NCI-H69 (cell line): ENCODE results near the gene DYNLT2B.
"Not testable (repeated sequence)": the region's sequence is repeated elsewhere in the genome, so short reads cannot be mapped to it uniquely, and the experiment has no call there.

Source experiments
- DNase-seq: peaks from one replicate; lab custom pipeline; 2025; lab: John Stamatoyannopoulos, UW

DYNLT2B gene

GRCh38 chr3:196272826-196273225, 45.2 kb downstream of the DYNLT2B start:
- DNase-seq: no peak

- no peak for DNase-seq
Observed at GRCh38 chr3:196270499-196270898, 47.5 kb downstream of the DYNLT2B start.

- peak; percentile 68 for DNase-seq
Observed at GRCh38 chr3:196268284-196269163, 49.5 kb downstream of the DYNLT2B start.

GRCh38 chr3:196263819-196264218, 54.2 kb downstream of the DYNLT2B start:
- no peak for DNase-seq

- DNase-seq: no peak
Observed at GRCh38 chr3:196260784-196261183, 57.3 kb downstream of the DYNLT2B start.

GRCh38 chr3:196255776-196256175, 62.3 kb downstream of the DYNLT2B start:
- DNase-seq: no peak

GRCh38 chr3:196254376-196255283, 63.4 kb downstream of the DYNLT2B start:
- no peak for DNase-seq

- DNase-seq: no peak
Observed at GRCh38 chr3:196251918-196252317, 66.1 kb downstream of the DYNLT2B start.

GRCh38 chr3:196246612-196247308, 71.3 kb downstream of the DYNLT2B start:
- no peak for DNase-seq

- DNase-seq: not testable (repeated sequence)
Observed at GRCh38 chr3:196244166-196244565, 73.9 kb downstream of the DYNLT2B start.

GRCh38 chr3:196241704-196242103, 76.3 kb downstream of the DYNLT2B start:
- no peak for DNase-seq
